ENCODE results near the gene CAND2.
"Not testable (repeated sequence)": the region's sequence is repeated elsewhere in the genome, so short reads cannot be mapped to it uniquely, and the experiment has no call there.

Gene CAND2

GRCh38 chr3:12832350-12833221 is 36.1 kb downstream of the CAND2 start:
- no peak for DNase-seq

- DNase-seq = no peak
These were observed 37.0 kb downstream of the CAND2 start for GRCh38 chr3:12833222-12834161.

GRCh38 chr3:12835052-12835665 is 38.7 kb downstream of the CAND2 start:
- DNase-seq = no peak

- no peak for DNase-seq
These were observed 41.0 kb downstream of the CAND2 start for GRCh38 chr3:12837295-12837986.

GRCh38 chr3:12838179-12838965 is 41.9 kb downstream of the CAND2 start:
- no peak for DNase-seq

GRCh38 chr3:12839156-12839946 is 42.9 kb downstream of the CAND2 start:
- DNase-seq = no peak

- DNase-seq = not testable (repeated sequence)
These were observed 43.7 kb downstream of the CAND2 start for GRCh38 chr3:12840148-12840547.

GRCh38 chr3:12840591-12841148 is 44.2 kb downstream of the CAND2 start:
- no peak for DNase-seq

- peak; percentile 82 for DNase-seq
These were observed 44.9 kb downstream of the CAND2 start, which contains the start of gene RPL32 for GRCh38 chr3:12841149-12841969. TSS of gene RPL32 (minus strand) at chr3:12841565. CDS start at chr3:12840237, 1,328 bp downstream.

- DNase-seq = no peak
These were observed 45.5 kb downstream of the CAND2 start for GRCh38 chr3:12841970-12842328.

GRCh38 chr3:12842469-12842868 is 46.0 kb downstream of the CAND2 start:
- DNase-seq = no peak

GRCh38 chr3:12845811-12846210 is 49.3 kb downstream of the CAND2 start:
- DNase-seq = no peak

- no peak for DNase-seq
These were observed 55.7 kb downstream of the CAND2 start for GRCh38 chr3:12852201-12852600.

- not testable (repeated sequence) for DNase-seq
These were observed 57.4 kb downstream of the CAND2 start for GRCh38 chr3:12853847-12854246.

GRCh38 chr3:12854565-12854964 is 58.1 kb downstream of the CAND2 start:
- DNase-seq = no peak

- DNase-seq = no peak
These were observed 60.1 kb downstream of the CAND2 start for GRCh38 chr3:12856626-12857025.

- no peak for DNase-seq
These were observed 63.4 kb downstream of the CAND2 start for GRCh38 chr3:12859840-12860239.

- no peak for DNase-seq
These were observed 65.1 kb downstream of the CAND2 start for GRCh38 chr3:12861611-12862010.

GRCh38 chr3:12862387-12862786 is 65.9 kb downstream of the CAND2 start:
- DNase-seq = no peak

GRCh38 chr3:12865271-12865670 is 68.8 kb downstream of the CAND2 start:
- no peak for DNase-seq

Measured in NCI-H187 treated with DMSO at 0.1 percent for 48 hours (cell line).